Right lobe of liver (tissue), 6 donors: ENCODE results near the gene INSL6. TPM values are rescaled to one million over a fixed set of nuclear protein-coding genes. Genes with fewer than 3 reads are reported as not detected.
"Not testable (repeated sequence)": the region's sequence is repeated elsewhere in the genome, so short reads cannot be mapped to it uniquely, and the experiment has no call there.

Experiments used
- ATAC-seq, 4 donors: fragments of 200-7000 bp; cut with Tn5 transposase; one replicate each; pipeline ENCODE4 v1.9.1; 2020; ENCODE audit warnings: mild to moderate bottlenecking in 4 of 4, moderate library complexity in 4 of 4
- DNase-seq, 3 donors: peaks; one replicate each; pipeline ENCODE4 v3.0.0-alpha.2; 2020
- H3K27ac ChIP-seq, 3 donors: fragments of 200-600 bp; one replicate each; pipeline ENCODE4 v1.8.0; 2022
- H3K27me3 ChIP-seq, 2 donors: fragments of 200-600 bp; one replicate each; pipeline ENCODE4 v1.8.0; 2022
- H3K36me3 ChIP-seq, 4 donors: fragments of 200-600 bp; sonication (generic) in 1 of 4; one replicate each; pipeline versions ENCODE4 v1.5.1 to v1.8.0; 2017 to 2022; ENCODE audit warnings: control low read depth in 1 of 4
- H3K4me1 ChIP-seq, 4 donors: fragments of 200-600 bp; sonication (generic) in 1 of 4; one replicate each; pipeline versions ENCODE4 v1.5.1 to v1.8.0; 2017 to 2022; ENCODE audit warnings: control low read depth in 1 of 4
- H3K4me3 ChIP-seq, 3 donors: fragments of 200-600 bp; one replicate each; pipeline ENCODE4 v1.8.0; 2022
- H3K9me3 ChIP-seq, 4 donors: fragments of 200-600 bp; sonication (generic) in 1 of 4; one replicate each; pipeline versions ENCODE4 v1.5.1 to v1.8.0; 2017 to 2022; ENCODE audit warnings: control low read depth in 1 of 4
- POLR2A ChIP-seq: fragments of 450-650 bp; IDR thresholded peaks from one replicate; pipeline ENCODE4 v1.6.1; 2017; ENCODE audit warnings: antibody characterized with exemption, mild to moderate bottlenecking
- WGBS: methylation state at CpG from one replicate; pipeline ENCODE4 v1.1.6; 2018; ENCODE audit warnings: low coverage, low lambda C conversion rate; ENCODE audit not compliant: insufficient coverage; ENCODE audit errors: missing lambda C conversion rate; 5-methylcytosine and 5-hydroxymethylcytosine counted together
- intact Hi-C, 2 donors: fragments of 100-400 bp; cut with DNase I; formaldehyde crosslinking; loops; one replicate each; pipeline versions ENCODE4 v1.11.2 to v1.14.1; 2022
- total RNA-seq, 6 experiments: library from RNA; depleted of rRNA in 2 of 6; stranded (reverse); fragments of >200 nt in 2 of 6; fragmentation: NEBNext Ultra II Directional in 3 of 6; extraction: Animal tissue kit (Norgen Biotek cat#: 25700) in 3 of 6; gene quantifications; one replicate each; pipeline versions ENCODE4 v1.1.0 to v1.2.4, GENCODE V29; 2016 to 2023
- TF ChIP-seq, protein P1 (sequence below), 4 donors: fragments of 200-600 bp in 3 of 4; fragments of 450-650 bp in 1 of 4; IDR thresholded peaks; one replicate each; pipeline versions ENCODE4 v1.5.1 to v1.8.0; 2016 to 2022; ENCODE audit warnings: antibody characterized with exemption in 4 of 4, mild to moderate bottlenecking in 2 of 4
- donor health status: DM: no; HTN: yes; CAD: no.
- donor health status: DM: no; HTN: no; CAD: no.
- donor health status: DM: no; HTN: no; CAD: no.
- donor health status: DM: no; HTN: yes; CAD: no.
- donor health status: DM: no; HTN: yes; CAD: no.

The INSL6 gene
- total RNA-seq, 6 experiments from 2014 or later: not detected

DNA sequence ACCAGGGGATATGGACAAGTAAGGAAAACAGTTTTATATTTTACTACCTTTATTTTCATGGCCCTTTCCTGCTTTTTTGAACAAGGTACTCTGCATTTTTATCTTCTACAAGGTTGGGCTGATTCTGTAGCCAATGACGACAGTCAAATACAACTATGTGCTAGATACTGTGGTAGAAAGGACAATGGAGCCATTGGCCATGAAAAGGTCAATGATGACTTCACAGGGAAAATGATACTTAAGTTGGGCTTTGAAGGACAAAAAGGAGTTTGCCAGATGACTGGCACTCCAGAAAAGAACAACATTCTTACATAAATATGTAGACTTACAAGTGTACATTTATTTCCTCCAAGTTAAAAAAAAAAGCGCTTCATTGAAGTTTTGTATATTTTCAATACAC is 663 bp downstream of the INSL6 start:
- DNase-seq (no peak), ATAC-seq (no peak)
- H3K27ac ChIP-seq: no peak overlapping the region
- WGBS: 86% methylated on average over 2 of the region's 2 CpGs
- H3K36me3 ChIP-seq: no peaks in the 10 kb centered on the region
- H3K27me3 ChIP-seq: no peaks in the 10 kb centered on the region
- TF ChIP-seq, protein P1, sequence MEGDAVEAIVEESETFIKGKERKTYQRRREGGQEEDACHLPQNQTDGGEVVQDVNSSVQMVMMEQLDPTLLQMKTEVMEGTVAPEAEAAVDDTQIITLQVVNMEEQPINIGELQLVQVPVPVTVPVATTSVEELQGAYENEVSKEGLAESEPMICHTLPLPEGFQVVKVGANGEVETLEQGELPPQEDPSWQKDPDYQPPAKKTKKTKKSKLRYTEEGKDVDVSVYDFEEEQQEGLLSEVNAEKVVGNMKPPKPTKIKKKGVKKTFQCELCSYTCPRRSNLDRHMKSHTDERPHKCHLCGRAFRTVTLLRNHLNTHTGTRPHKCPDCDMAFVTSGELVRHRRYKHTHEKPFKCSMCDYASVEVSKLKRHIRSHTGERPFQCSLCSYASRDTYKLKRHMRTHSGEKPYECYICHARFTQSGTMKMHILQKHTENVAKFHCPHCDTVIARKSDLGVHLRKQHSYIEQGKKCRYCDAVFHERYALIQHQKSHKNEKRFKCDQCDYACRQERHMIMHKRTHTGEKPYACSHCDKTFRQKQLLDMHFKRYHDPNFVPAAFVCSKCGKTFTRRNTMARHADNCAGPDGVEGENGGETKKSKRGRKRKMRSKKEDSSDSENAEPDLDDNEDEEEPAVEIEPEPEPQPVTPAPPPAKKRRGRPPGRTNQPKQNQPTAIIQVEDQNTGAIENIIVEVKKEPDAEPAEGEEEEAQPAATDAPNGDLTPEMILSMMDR (IDR thresholded peaks at IDR 0.05): no peak
- TF ChIP-seq POLR2A: no peak
- H3K4me1 ChIP-seq: no peaks in the 10 kb centered on the region
- no peaks in the 10 kb centered on the region for H3K9me3 ChIP-seq
- intact Hi-C loops: no loop called here
- no peak overlapping the region for H3K4me3 ChIP-seq

DNA sequence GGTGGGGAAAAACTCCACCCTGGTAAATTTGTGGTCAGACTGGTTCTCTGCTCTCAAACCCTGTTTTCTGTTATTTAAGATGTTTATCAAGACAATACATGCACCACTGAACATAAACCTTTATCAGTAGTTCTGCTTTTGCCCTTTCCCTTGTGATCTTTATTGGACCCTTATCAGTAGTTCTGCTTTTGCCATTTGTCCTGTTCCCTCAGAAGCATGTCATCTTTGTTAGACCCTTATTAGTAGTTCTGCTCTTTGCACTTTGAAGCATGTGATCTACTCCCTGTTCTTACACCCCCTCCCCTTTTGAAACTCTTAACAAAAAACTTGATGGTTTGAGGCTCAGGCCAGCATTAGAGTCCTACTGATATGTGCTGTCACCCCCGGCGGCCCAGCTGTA is 4.8 kb downstream of the INSL6 start:
- H3K4me1 ChIP-seq, H3K4me3 ChIP-seq, intact Hi-C loops, H3K27me3 ChIP-seq, ATAC-seq, H3K27ac ChIP-seq, H3K9me3 ChIP-seq, DNase-seq, H3K36me3 ChIP-seq: not testable (repeated sequence)
- 96% methylated on average over 2 of the region's 2 CpGs for WGBS

DNA sequence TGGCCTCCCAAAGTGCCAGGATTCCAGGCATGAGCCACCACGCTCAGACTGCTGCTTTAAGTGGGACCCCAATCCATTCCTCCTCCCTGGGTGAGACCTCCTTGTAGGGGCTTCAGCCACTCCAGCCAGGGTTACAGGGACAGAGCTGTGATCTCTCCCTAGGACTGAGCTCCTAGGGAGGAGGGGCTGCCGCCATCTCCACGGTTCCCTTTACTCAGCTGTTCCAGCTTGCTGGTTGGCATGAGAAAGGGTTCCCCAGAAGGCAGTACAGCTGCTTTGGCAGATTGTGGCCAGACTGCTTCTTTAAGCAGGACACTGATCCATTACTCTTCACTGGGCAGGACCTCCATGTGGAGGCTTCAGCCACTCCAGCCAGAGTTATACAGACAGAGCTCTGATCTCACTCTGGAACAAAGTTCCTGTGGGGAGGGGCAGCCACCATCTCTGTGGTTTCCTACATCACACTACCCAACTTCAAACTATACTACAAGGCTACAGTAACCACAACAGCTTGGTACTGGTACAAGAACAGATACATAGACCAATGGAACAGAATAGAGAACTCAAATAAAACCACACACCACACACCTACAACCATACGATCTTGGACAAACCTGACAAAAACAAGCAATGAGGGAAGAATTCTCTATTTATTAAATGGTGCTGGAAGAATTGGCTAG is 7.2 kb downstream of the INSL6 start:
- no peaks in the 10 kb centered on the region for H3K9me3 ChIP-seq
- H3K27me3 ChIP-seq: no peaks in the 10 kb centered on the region
- intact Hi-C loops: no loop called here
- ATAC-seq (no peak), DNase-seq (no peak)
- H3K36me3 ChIP-seq: no peaks in the 10 kb centered on the region
- no peak overlapping the region for H3K27ac ChIP-seq
- 83% methylated on average over 3 of the region's 4 CpGs for WGBS
- H3K4me3 ChIP-seq: no peak overlapping the region
- TF ChIP-seq, protein P1 (IDR thresholded peaks at IDR 0.05): no peak
- TF ChIP-seq POLR2A: no peak
- no peaks in the 10 kb centered on the region for H3K4me1 ChIP-seq

DNA sequence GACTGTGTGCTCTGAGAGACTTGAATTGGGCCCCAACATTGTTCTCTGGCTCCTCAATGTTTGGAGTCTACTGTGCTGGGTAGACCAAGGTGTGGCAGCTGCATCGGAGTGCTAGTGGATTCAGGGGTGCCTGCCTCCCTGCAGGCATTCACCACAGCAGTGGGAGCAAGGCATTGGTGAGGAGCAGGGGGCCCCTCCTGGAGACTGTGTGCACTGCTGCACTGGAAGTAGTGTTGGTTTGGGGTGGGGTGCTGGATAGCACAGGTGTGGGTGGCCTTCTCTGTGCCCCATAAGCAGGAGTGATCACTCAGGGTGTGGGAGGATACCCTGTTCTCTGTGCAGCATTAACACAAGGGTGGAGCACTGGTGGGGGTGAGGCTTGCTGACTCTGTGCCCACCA is 39.2 kb downstream of the INSL6 start:
- no peaks in the 10 kb centered on the region for H3K36me3 ChIP-seq
- DNase-seq (no peak), ATAC-seq (no peak)
- intact Hi-C loops: no loop called here
- H3K4me3 ChIP-seq: no peak overlapping the region
- no peaks in the 10 kb centered on the region for H3K27me3 ChIP-seq
- H3K27ac ChIP-seq: no peak overlapping the region
- whole genome bisulfite sequencing: no CpG with 5 or more reads among the region's 1 CpG
- TF ChIP-seq POLR2A: no peak
- TF ChIP-seq, protein P1 (IDR thresholded peaks at IDR 0.05): no peak
- no peaks in the 10 kb centered on the region for H3K9me3 ChIP-seq
- H3K4me1 ChIP-seq: no peaks in the 10 kb centered on the region

DNA sequence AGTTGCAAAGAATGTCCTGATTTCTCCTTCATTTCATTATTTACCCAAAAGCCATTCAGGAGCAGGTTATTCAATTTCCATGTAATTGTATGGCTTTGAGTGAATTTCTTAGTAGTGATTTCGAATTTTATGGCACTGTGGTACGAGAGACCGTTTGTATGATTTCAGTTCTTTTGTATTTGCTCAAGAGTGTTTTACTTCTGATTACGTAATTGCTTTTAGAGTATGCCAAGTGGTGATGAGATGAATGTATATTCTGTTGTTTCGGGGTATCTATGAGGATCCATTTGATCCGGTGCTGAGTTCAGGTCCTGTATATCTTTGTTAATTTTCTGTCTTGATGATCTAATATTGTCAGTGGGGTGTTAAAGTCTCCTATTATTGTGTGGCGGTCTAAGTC is 41.2 kb downstream of the INSL6 start:
- Histone ChIP-seq H3K9me3 (no peaks in the 10 kb centered on the region), H3K36me3 (no peaks in the 10 kb centered on the region), H3K4me1 (peaks cover 0 to 5% (median 0%) of the 10 kb centered on the region in 4 donors), H3K4me3 (no peak overlapping the region), H3K27ac (no peak overlapping the region), H3K27me3 (no peaks in the 10 kb centered on the region)
- 81% methylated on average over 7 of the region's 7 CpGs for WGBS
- ATAC-seq: no peak
- TF ChIP-seq, protein P1 (IDR thresholded peaks at IDR 0.05): no peak
- TF ChIP-seq POLR2A: no peak
- DNase-seq: no peak
- intact Hi-C loops: no loop called here
